Frontal cortex (tissue), 4 donors: ENCODE measurements around the gene ASTN2. TPM values are rescaled to one million over a fixed set of nuclear protein-coding genes. Genes with fewer than 3 reads are reported as not detected.

Source experiments
- DNase-seq, 2 donors: peaks; one replicate each; pipeline ENCODE4 v3.0.0; 2012; ENCODE audit warnings: low spot score in 2 of 2
- FAIRE-seq: peaks from 2 replicates; lab custom pipeline; 2012; peaks lifted over from hg19 to GRCh38; lab: Jason Lieb, UNC
- total RNA-seq: library from RNA; depleted of rRNA; stranded (reverse); fragments of >200 nt; gene quantifications from one replicate; pipeline ENCODE4 v1.2.3, GENCODE V29; 2014
- donor health status: control.
- donor health status: control.
- donor health status: control.

ASTN2 gene
- total RNA-seq, 1 donor from 2014 or later: 23.2 TPM

DNA sequence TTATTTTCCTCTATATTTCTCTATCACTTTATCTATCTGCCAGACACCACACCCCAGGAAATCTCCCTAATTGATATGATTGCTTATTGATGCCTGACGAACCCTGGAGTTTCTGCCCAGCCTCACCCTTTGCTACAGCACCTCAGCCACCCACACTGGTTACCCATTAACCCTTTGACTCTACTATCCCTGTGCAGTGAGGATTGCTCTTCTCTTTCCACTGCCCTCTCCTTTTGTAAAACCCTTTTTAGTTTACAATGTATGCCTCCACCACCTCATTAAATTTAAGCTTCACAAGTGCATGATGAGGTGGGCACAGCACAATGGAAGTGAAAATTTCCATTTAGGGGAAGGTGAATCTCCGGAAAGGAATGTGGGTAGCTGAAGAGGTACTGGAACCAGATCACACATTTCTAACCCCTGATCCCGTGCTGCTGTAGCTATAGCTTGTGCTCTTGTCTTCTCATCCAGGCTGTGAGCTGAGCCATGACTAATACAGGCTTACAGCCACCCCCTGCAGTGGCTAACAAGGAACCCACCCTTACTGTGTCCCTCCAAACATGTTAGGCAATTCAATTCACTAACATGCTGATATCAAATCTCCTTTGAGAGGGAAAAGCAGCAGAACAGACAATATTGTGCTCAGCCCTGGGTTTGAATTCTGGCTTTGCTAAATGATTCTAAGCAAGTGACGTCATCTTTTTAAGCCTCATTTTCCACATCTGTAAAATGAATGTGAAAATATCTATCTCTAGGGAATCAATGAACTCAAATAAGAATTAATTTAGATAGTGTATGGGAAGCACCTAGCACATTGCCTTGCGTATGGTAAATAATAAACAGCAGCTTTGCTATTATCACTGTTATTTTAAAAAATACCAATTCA lies 914.6 kb downstream of the ASTN2 start:
- DNase-seq: no peak
- no peak for FAIRE-seq

DNA sequence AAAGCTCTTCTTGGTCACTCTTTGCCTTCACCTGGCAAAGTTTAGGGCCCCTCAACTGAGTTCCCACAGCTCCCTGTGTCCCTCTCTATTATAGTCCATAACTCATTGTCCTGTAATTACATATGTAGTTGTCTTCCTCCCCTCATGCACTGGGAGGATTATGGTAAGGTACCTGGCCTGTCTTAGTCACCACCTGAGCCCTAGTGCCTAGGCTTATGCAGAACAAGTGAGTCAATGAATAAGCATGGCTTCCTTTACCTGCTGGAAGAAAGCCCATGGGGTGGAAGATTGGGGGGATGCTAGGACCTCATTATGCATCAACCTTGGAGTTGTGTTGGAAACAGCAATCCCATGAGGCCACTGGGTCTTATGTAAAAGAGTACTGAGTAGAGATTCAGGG lies 915.4 kb downstream of the ASTN2 start:
- DNase-seq: no peak
- FAIRE-seq: no peak

DNA sequence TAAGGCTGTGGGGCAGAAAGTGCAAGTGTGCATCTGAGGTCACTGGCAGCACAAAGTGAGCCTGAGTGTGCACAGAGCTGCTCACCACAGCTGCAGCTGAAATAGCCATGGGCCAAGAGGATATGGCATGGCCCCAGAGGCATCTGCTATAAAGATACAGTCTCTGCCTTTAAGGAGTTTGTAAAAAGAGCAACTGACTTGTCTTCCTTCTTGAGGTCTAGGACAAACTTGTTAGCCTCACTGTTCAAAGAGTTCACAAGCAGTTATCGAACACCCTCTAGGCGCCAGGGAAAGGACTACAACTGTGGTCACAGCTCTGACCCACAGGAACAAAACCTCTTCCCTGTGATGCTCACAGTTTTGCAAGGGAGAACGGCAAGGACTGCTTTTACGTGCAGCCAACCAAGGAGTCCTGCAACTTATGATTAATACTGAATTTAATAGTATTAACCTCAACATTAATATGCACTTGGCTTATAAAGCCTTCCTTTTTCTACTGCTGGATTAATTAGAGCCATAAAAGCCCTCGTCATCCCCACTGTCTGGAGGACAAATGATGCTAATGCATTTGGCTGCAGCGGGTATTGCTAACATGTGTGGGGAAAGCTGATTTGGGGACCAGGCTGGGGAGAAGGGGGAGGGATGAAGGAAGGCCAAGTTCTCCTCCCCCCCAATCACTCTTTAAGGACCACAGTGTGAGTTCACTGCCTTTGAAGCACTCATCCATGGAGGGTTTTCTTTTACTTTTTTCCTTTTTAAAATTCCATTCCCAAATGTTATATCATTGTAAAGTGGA lies 917.6 kb downstream of the ASTN2 start:
- DNase-seq (no peak), FAIRE-seq (no peak)

DNA sequence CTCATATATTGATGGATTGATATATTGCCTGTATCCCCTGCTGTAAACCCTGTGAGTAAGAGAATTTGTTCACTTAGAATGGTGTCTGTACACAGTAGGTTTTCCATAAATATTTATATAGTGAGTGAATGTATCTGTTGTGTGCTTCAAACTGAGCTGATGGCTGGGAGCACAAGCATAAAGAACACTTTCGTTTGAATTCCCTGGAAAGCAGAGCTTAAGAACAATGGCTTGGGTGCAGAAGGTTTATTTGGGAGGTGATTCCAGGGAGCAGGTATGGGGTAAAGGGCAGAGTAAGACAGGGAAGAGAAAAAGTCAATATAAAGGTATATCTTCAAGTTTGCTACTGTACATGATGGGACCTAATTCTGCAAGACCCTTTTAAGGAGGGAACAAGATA lies 918.7 kb downstream of the ASTN2 start:
- DNase-seq (no peak), FAIRE-seq (no peak)

DNA sequence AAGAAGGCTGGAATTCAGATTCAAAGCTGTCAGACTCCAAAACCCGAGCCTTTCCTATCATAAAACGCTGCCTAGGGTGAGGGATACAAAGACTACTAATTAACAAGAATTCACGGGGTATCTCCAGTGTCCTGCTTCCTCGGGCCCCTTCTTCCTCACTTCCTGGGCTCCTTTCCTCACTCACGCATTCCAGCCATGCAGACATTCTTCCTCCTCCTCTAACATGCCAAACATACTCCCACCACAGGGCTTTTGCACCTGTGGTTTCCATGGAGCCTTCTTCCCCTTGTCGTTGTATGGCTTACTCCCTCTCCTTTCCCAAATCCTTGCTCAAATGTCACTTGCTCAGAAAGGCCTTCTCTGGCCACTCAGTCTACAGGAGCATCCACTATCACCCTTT lies 919.1 kb downstream of the ASTN2 start:
- FAIRE-seq (no peak), DNase-seq (no peak)

DNA sequence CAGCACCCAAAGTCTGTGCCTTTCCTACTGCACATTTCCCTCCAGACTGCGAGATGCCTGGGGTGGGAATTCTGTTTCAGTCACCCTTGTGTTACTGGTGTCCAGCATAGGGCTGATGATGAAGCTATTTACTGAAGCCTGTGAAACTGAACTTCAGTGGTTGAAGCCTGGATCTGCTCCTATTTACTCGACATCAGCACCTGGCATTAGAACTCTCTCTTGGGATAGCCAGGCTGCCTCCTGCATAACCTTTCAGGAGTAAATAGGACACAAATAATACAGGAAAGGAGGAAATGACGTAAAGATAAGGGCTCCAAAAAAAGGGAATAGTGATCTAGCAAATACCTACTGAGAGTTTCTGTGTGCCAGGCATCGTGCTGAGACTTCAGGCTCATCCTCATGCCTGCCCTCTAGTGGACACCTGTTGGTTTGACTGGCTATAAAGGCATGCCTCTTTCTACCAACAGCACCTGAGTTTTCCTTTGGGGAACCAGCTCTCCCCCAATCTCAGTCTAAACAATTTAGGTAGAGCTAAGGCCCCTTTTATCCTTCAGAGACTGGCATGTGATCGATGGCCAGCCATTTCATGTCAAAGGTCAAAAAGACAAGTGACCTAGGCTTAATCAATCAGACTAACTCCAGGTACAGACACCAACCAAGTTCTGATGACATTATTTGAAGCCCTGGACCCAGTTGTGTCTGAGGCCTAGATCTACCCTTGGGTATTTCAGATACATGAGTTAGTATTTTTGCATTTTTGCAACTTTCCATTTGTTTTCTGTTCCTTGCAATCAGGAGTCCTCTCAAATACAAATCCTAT lies 919.8 kb downstream of the ASTN2 start:
- DNase-seq (no peak), FAIRE-seq (no peak)

DNA sequence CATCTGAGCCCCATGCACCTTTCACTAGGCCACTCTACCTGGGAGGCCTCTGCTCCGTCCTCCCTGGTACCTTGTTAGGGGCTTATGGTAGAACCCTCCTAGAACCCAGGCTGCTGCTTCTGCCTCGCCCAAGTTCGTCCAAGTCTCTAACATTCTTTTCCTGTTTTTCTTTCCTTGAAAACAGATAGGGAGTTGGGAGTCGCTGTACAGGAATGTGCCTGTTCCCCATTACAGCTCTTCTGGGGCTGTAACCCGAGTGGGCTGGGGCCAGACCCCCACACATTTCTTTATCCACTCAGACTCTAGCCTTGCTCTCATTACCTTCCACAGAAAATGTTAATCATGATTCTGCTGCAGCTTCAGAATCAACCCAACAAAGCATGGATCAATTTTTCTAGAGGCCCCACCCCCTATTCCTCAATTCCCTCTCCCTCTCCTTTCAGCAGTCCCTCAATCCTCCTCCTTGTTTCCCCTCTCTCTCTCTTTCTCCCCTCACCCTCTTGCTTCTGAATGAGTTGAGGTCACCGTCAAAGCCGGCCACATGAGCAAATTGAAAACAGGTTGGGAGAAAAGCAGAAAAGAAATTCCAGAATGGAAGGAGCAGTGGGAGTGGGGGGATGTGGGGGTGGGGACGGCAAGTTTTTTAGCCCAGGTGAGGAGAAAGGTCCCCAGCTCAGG lies 921.5 kb downstream of the ASTN2 start:
- DNase-seq: no peak
- FAIRE-seq: no peak

DNA sequence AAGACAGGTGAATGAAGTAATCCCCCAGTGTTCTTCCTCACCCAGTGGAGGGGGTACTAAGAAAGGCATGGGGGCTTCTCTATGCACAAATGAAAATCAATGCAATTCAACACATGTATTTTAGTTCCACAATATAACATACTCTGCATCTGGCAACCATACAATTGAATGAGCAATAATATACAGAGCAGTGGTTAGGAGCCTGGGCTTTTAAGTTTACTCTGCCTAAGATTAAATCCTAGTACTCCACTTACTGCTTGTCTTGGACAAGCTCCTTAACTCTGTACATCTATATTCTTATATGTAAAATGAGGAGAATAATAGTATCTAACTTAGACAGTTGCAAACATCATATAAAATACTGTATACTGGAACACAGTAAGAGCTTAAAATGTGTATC lies 923.2 kb downstream of the ASTN2 start:
- no peak for FAIRE-seq

DNA sequence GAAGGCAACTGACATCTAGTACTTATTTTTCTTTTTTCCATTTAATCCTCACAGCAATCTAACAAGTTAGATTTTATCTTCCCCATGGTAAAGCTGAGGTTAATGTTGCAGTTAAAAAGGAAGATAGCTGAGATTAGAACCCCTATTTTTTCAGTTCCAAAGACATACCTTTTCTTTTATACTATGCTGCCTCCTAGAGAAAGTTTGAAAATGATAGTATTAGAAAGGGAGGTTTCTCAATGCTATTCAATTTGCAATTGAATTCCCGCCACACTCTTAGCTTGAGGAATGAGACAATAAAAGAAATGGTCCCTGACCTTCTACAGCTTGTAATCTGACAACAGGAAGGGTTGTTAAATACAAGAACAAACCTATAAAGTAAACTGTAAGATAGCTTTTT lies 923.6 kb downstream of the ASTN2 start:
- no peak for FAIRE-seq
- DNase-seq: no peak

More for the DNA sequence above, 923.2 kb downstream of the ASTN2 start:
- DNase-seq: no peak

DNA sequence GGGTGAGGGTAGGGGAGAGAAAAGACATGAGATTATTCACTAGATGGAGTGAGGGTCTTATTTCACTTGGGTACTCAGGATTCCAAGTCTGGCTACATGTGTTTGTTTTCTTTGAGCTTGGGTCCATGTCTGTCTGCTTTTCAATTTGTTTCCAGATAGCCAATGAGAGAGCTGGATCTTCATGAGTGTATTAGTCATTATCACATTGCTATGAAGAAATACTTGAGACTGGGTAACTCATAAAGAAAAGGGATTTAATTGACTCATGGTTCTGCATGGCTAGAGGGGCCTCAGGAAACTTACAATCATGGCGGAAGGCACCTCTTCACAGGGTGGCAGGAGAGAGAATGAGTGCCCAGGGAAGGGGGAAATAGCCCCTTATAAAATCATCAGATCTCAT lies 924.5 kb downstream of the ASTN2 start:
- FAIRE-seq: no peak

DNA sequence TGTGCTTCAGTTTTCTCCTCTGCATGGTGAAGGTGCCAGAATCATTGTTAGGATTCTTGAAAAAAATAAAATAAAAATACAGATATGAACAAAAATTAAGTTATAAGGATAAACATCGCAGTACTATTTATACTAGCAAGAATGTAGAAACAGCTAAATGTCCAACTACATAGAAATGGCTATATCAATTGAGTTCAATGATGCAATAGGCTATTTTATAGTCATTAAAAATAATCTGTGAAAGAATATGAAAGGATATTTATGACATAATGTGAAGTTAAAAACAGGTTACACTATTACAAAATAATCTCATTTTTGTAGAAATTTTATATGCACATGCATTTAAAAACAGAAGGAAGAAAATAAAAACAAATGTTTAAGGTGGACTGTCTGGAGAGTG lies 926.5 kb downstream of the ASTN2 start:
- peak; percentile 36 for FAIRE-seq
- DNase-seq: no peak

More for the DNA sequence above, 924.5 kb downstream of the ASTN2 start:
- no peak for DNase-seq

DNA sequence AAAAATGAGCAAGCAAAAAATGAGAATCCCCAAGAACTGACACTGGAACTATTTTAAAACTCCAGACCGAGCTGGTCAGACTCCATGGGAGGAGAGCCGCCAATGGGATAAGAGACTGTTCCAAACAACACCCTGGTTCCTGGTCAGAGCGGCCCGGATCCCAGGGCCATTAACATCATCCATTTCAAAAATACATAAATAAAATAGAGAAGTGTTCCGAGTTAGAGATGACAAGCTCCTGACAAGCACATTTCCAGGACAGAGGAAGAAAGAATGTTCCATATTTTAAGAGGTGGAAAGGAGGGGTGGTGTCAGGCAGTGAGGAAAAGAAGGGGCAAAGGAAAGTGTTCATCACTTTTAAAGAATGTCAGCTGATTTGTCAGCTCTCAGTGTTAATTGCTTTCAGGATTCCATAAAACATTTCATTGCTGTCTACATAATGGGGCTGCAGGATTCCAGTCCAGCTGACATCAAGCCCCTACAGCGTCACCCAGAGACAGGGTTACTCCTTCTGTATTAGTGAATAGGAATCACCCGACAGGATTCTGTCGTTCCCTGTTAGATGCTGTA lies 930.3 kb downstream of the ASTN2 start:
- FAIRE-seq (no peak), DNase-seq (no peak)

DNA sequence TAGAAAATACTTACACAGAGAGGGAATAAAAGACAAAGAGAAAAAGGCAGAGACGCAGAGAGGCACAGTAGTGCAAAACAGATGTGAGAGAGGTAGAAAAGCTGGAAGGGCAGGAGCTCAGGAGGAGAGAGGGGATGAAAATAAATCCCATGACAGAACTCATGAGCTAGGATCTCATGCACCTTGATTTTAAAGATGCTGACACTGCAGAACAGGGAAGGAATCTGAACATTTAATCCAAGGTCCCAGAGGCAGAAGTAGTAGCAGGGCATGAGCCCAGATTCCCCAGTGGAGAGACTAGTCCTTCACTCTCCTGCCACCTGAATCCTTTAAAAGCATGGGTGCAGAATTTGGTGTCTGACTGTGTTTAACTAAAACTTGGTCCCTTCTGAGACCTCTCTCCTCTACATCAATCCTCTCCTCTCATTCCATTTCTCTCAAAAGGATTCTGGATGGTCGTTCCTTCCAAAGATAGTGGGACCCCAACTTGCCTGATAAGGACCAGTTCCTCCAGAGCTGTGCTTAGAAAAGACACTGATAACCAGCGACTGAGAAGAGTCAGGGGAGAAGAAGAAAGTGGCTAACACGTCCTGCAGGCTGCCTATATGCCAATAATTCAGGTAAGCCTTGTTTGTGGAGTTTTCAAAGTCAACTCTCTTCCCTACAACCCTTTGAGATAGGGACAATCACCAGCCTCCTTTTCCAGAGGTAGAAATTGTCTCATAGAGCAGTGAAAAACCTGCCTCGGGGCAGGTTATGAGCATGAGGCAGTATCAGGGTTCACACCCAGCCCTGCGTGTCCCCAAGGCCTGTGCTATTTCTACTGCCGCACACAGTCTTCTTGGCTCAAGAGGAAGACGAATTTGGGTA lies 931.0 kb downstream of the ASTN2 start:
- DNase-seq: no peak
- FAIRE-seq: no peak

DNA sequence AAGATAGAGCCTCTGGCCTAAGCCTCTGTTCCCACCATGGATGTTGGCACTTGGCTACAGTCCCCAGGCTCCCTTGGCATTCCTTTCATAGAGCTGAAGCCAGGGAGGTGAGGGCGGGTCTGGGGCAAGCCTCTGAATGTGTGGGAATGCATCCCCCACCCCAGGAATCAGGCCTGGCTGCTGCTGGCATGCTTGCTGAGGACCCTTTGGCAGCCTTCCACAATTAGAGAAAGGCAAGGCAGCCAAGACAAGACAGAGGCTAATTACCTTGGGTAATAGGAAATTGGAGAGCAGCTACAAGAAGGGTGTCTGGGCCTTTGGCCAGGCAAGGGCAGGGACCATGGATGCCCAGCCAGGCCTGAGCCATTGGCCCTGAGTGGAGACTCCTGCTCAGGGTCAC lies 932.1 kb downstream of the ASTN2 start:
- DNase-seq: no peak
- no peak for FAIRE-seq

DNA sequence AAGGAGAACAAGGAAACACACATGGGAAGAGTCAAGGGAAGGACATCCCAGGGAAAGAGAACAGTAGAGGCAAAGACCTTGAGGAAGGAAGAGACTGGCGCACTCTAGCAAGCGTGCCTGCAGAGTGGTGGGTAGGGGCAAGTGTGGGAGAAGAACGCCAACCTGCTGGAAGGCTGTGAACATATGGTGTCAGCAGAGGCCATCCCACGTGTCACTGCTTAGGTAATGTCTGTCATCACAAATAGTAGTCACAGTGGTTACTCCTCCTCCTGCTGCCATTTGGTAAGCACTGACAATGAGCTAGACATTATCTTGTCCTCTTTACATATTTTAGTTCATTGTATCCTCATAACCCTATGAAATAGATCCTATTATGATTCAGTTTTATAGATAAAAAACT lies 934.2 kb downstream of the ASTN2 start:
- DNase-seq: no peak

DNA sequence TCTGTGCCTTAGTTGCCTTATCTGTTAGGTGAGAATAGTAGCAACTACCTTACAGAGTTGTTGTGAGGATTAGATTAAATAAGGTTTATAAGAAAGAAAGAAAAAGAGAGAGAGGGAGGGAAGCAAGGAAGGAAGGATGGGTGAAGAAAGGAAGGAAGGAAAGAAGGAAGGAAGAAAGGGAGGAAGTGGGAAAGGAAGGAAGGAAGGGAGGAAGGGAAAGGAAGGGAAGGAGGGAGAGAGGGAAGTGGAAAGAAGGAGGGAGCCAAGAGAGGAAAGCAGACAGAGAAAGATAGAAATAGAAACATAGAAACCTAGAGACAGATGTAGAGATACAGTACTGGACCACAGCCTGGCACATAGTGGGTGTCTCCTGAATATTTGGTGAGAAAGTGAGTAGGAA lies 934.9 kb downstream of the ASTN2 start:
- FAIRE-seq (no peak), DNase-seq (no peak)

More for the DNA sequence above, 934.2 kb downstream of the ASTN2 start:
- no peak for FAIRE-seq

DNA sequence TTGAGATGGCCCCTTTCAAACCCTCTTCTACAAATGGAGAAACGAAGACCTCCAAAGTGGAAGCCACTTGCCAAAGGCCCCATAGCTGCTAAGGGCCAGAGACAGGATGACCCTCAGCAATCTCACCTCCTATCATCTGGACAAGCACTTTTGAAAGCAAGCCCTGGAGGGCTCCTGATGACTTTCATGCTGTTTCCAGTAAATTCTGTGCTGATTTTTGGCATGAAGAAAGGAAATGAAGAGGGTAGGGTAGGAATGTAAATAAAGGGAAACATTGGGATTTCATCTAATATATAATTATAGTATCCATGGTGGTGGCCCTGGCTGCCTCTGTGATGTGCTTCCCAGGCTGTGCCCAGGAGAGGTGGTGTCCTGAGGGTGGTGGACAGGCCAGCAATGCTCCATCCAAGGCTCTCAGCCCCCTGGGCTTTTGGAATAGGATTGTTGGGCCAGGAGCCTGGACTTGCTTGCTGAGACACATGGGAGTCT lies 935.8 kb downstream of the ASTN2 start:
- no peak for FAIRE-seq
- DNase-seq: no peak

DNA sequence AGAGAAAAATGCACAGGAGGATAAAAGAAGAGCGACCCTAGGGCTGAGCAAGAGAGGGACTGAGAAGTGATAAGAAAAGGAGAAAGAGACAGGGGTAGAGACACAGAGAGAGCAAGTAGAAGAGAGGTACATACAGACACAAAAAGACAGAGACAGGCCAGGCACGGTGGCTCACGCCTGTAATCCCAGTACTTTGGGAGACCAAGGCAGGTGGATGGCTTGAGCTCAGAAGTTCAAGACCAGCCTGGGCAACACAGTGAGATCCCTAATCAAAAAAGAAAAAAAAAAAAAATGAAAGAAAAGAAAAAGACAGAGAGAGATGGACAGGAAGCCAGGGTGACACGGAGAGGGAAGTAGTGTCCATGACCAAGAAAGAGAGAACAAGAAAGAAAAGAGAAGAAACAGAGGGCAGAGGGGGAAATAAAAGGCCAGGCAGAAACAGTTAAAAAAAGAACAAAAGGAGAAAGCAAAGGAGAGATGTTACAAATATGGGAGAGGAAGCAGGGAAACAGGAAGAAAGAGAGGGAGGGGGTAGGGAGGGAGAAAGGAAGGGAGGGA lies 937.2 kb downstream of the ASTN2 start:
- DNase-seq: no peak
- FAIRE-seq: no peak
